K562 (cell line): ENCODE data around the gene CPVL. TPM values are rescaled to one million over a fixed set of nuclear protein-coding genes. Genes with fewer than 3 reads are reported as not detected.

Experiments used
- ATAC-seq: fragments of 200-7000 bp; cut with Tn5 transposase; 3 replicates; pipeline ENCODE4 v1.9.1; 2020; ENCODE audit warnings: moderate library complexity
- BruUV-seq: library from RNA; stranded (reverse); fragments of 400-500 nt; replicated peaks from 2 replicates; lab custom pipeline; 2021; lab: Mats Ljungman, UMichigan
- CTCF ChIA-PET: fragments of 300-600 bp; formaldehyde crosslinking; extraction: SDS; loops from one replicate; lab custom pipeline; 2021; ENCODE audit warnings: low intra/inter-chr PET ratio; lab: Yijun Ruan, JAX
- POLR2A ChIA-PET: fragments of 300-600, 350-650 bp; sonication (Branson Sonifier 250); formaldehyde crosslinking; extraction: SDS; loops from one replicate; lab custom pipeline; 2021; ENCODE audit warnings: antibody characterized with exemption, inconsistent platforms; lab: Yijun Ruan, JAX
- DNase-seq, 4 experiments: peaks; one replicate each; pipeline versions ENCODE4 v3.0.0 to v3.0.0-alpha.2; 2011 to 2018; ENCODE audit warnings: low spot score in 3 of 4, mixed read lengths in 3 of 4; ENCODE audit errors: extremely low read depth in 1 of 4
- FAIRE-seq: peaks from 2 replicates; lab custom pipeline; 2011; peaks lifted over from hg19 to GRCh38; lab: Jason Lieb, UNC
- H2AFZ ChIP-seq: 2 replicates; pipeline ENCODE4 v1.6.0; 2011; ENCODE audit warnings: low read depth, low read length, control low read depth, inconsistent platforms
- H3K27ac ChIP-seq: fragments of 200-600 bp; 3 replicates; pipeline ENCODE4 v1.8.0; 2011; ENCODE audit warnings: low read depth, mild to moderate bottlenecking, control low read depth, inconsistent platforms, low read length, moderate library complexity, mixed read lengths; ENCODE audit errors: extremely low read depth
- H3K27me3 ChIP-seq, 2 experiments: fragments of 300-600 bp in 1 of 2; 2 replicates in 1 of 2; 3 replicates in 1 of 2; pipeline versions ENCODE4 v1.6.0 to v1.8.0; 2011; ENCODE audit warnings: inconsistent platforms in 2 of 2, low read length in 2 of 2, mild to moderate bottlenecking in 1 of 2, mixed read lengths in 1 of 2, moderate library complexity in 1 of 2; ENCODE audit not compliant: control insufficient read depth in 2 of 2, insufficient read depth in 2 of 2
- H3K36me3 ChIP-seq: fragments of 300-600 bp; 3 replicates; pipeline ENCODE4 v1.8.0; 2011; ENCODE audit warnings: mild to moderate bottlenecking, low read length, inconsistent platforms; ENCODE audit not compliant: control insufficient read depth, insufficient read depth
- H3K4me1 ChIP-seq, 2 experiments: fragments of 200-600 bp in 1 of 2; replicated peaks in 1 of 2; 2 replicates in 1 of 2; 3 replicates in 1 of 2; pipeline versions ENCODE4 v1.5.1 to v1.8.0; 2011; ENCODE audit warnings: inconsistent platforms in 2 of 2, low read length in 2 of 2, mild to moderate bottlenecking in 1 of 2, mixed read lengths in 1 of 2, moderate library complexity in 1 of 2; ENCODE audit not compliant: control insufficient read depth in 2 of 2, insufficient read depth in 2 of 2
- H3K4me2 ChIP-seq: 2 replicates; pipeline ENCODE4 v1.6.1; 2011; ENCODE audit warnings: low read length, control low read depth, inconsistent platforms, mixed read lengths; ENCODE audit not compliant: insufficient read depth
- H3K4me3 ChIP-seq: fragments of 200-600 bp; sonication (generic), shearing (Covaris generic); 2 replicates; pipeline ENCODE4 v1.5.1; 2016; ENCODE audit warnings: control low read depth, inconsistent platforms
- H3K79me2 ChIP-seq: fragments of 200-600 bp; 3 replicates; pipeline ENCODE4 v1.8.0; 2011; ENCODE audit warnings: low read length, inconsistent platforms; ENCODE audit not compliant: control insufficient read depth, insufficient read depth
- H3K9ac ChIP-seq, 2 experiments: 2 replicates each; pipeline versions ENCODE4 v1.6.0 to v1.6.1; 2011; ENCODE audit warnings: low read depth in 2 of 2, low read length in 2 of 2, control low read depth in 1 of 2, inconsistent platforms in 1 of 2, mild to moderate bottlenecking in 1 of 2, mixed read lengths in 1 of 2; ENCODE audit not compliant: insufficient read depth in 1 of 2
- H3K9me1 ChIP-seq: one replicate; pipeline ENCODE4 v1.6.0; 2011; ENCODE audit warnings: inconsistent platforms, mild to moderate bottlenecking, low read length, moderate library complexity; ENCODE audit not compliant: control insufficient read depth, insufficient read depth
- H3K9me3 ChIP-seq: replicated peaks from 2 replicates; pipeline ENCODE4 v1.5.1; 2011; ENCODE audit warnings: low read depth, low read length, inconsistent platforms; ENCODE audit not compliant: control insufficient read depth, insufficient read depth
- H4K20me1 ChIP-seq: replicated peaks from 2 replicates; pipeline ENCODE4 v1.6.1; 2011; ENCODE audit warnings: low read length, inconsistent platforms, mixed read lengths; ENCODE audit not compliant: control insufficient read depth, insufficient read depth
- BMI1 ChIP-seq: fragments of 150-350 bp; IDR thresholded peaks from 2 replicates; pipeline ENCODE4 v1.6.1; 2014; ENCODE audit warnings: low read length
- FOXK1 ChIP-seq: sonication (generic); formaldehyde crosslinking; IDR thresholded peaks from 2 replicates; pipeline ENCODE4 v1.8.0; 2022; ENCODE audit warnings: missing genetic modification reagents, mild to moderate bottlenecking, borderline replicate concordance
- FOXM1 ChIP-seq, 2 experiments: fragments of 450-650 bp in 1 of 2; sonication (generic) in 1 of 2; formaldehyde crosslinking in 1 of 2; IDR thresholded peaks; 2 replicates each; pipeline versions ENCODE4 v1.6.1 to v1.9.0; 2017 to 2022; ENCODE audit warnings: low read depth in 2 of 2, mild to moderate bottlenecking in 2 of 2, missing genetic modification reagents in 1 of 2, moderate library complexity in 1 of 2
- FOXP1 ChIP-seq: sonication (generic); formaldehyde crosslinking; IDR thresholded peaks from 2 replicates; pipeline ENCODE4 v1.8.0; 2022; ENCODE audit warnings: mild to moderate bottlenecking, missing genetic modification reagents
- MED1 ChIP-seq: sonication (generic); formaldehyde crosslinking; IDR thresholded peaks from 2 replicates; pipeline ENCODE4 v1.8.1; 2023; ENCODE audit warnings: missing genetic modification reagents, borderline replicate concordance
- PURB ChIP-seq: sonication (generic); formaldehyde crosslinking; IDR thresholded peaks from 2 replicates; pipeline ENCODE4 v1.9.0; 2021; ENCODE audit warnings: low read depth, mild to moderate bottlenecking, missing genetic modification reagents
- ZNF263 ChIP-seq: sonication (generic); formaldehyde crosslinking; IDR thresholded peaks from 2 replicates; pipeline ENCODE4 v1.8.0; 2022; ENCODE audit warnings: mild to moderate bottlenecking, missing genetic modification reagents, borderline replicate concordance
- WGBS: fragments of 100-300 bp; shearing (Covaris generic); methylation state at CpG from one replicate; pipeline ENCODE4 v1.1.6; 2016; ENCODE audit warnings: low coverage, mixed read lengths; ENCODE audit not compliant: insufficient coverage; ENCODE audit errors: missing lambda C conversion rate; 5-methylcytosine and 5-hydroxymethylcytosine counted together
- in situ Hi-C: fragments of 300-500 bp; cut with MboI; formaldehyde crosslinking; loops from 4 replicates; pipeline ENCODE4 v1.15.0; 2018; ENCODE audit warnings: inconsistent platforms, mixed read lengths
- intact Hi-C: fragments of 100-400 bp; cut with micrococcal nuclease; formaldehyde crosslinking; loops from 2 replicates; pipeline ENCODE4 v1.14.2; 2022
- polyA plus RNA-seq, 8 experiments: library from polyadenylated mRNA; depleted of rRNA in 4 of 8; stranded (reverse) in 5 of 8; unstranded in 3 of 8; fragments of >200 nt; fragmentation: Nextera tagmentation in 2 of 8; fragmentation: Illumina TruSeq in 1 of 8; extraction: Ambion mirVana in 2 of 8; extraction: Trizol in 1 of 8; gene quantifications; 2 replicates each; pipeline versions ENCODE4 v1.2.1 to v1.2.3, GENCODE V29; 2011 to 2014; ENCODE audit warnings: inconsistent platforms in 1 of 8, missing spikeins in 1 of 8
- total RNA-seq, 7 experiments: library from RNA; depleted of rRNA in 6 of 7; stranded (reverse); fragments of >200 nt in 6 of 7; fragmentation: Illumina TruSeq in 2 of 7; extraction: Trizol in 2 of 7; gene quantifications; 2 replicates each; pipeline versions ENCODE4 v1.2.1 to v1.2.3, GENCODE V29; 2011 to 2021; ENCODE audit warnings: low replicate concordance in 1 of 7
- TF ChIP-seq, protein P1 (sequence below): fragments of 250-450 bp; sonication (Bioruptor Pico); IDR thresholded peaks from 2 replicates; pipeline ENCODE4 v1.8.0; 2021; ENCODE audit warnings: moderate library complexity, mild to moderate bottlenecking, inconsistent platforms
- TF ChIP-seq, protein P2 (sequence below): fragments of 250-450 bp; sonication (Bioruptor Pico); IDR thresholded peaks from 2 replicates; pipeline ENCODE4 v1.4.0; 2020

Gene CPVL
- total and polyA plus RNA-seq, 9 of the 15 experiments (the other 6 are each of a cell fraction or from before 2014, with no cell fraction given) = 0.89 to 2.4 (median 1.5) TPM

DNA sequence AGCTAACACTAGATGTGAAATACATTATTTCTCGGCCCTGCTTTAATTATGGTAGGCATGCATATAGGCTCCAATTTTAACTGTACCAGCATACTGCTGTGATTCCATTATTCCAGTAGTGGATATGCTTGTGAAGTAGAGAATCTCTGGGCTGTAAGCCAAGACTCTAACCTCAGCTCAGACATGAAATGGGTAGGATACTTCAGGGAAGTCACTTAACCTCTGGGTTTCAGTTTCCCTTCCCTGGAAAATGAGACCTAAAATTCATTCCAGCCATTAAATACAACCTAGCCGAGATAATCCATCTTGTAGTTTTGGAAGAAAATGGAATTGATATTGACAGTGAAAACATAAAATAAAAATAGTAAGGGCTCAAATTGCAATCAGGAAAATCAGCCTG lies 128.6 kb downstream of the CPVL start:
- intact Hi-C loops = no loop called here
- ATAC-seq = no peak
- CTCF ChIA-PET = no interaction called here
- no peaks in the 10 kb centered on the region for H3K36me3 ChIP-seq
- no peaks in the 10 kb centered on the region for H3K79me2 ChIP-seq
- WGBS = 3% methylated on average over 2 of the region's 2 CpGs
- no peaks in the 10 kb centered on the region for H3K4me1 ChIP-seq
- H3K9me3 ChIP-seq = no peaks in the 10 kb centered on the region
- H3K4me3 ChIP-seq = no peak overlapping the region
- no TSS peak for BruUV-seq
- no peaks in the 10 kb centered on the region for H3K9me1 ChIP-seq
- no peaks in the 10 kb centered on the region for H4K20me1 ChIP-seq
- no peak overlapping the region for H3K9ac ChIP-seq
- FAIRE-seq = no peak
- TF ChIP-seq, protein P1, sequence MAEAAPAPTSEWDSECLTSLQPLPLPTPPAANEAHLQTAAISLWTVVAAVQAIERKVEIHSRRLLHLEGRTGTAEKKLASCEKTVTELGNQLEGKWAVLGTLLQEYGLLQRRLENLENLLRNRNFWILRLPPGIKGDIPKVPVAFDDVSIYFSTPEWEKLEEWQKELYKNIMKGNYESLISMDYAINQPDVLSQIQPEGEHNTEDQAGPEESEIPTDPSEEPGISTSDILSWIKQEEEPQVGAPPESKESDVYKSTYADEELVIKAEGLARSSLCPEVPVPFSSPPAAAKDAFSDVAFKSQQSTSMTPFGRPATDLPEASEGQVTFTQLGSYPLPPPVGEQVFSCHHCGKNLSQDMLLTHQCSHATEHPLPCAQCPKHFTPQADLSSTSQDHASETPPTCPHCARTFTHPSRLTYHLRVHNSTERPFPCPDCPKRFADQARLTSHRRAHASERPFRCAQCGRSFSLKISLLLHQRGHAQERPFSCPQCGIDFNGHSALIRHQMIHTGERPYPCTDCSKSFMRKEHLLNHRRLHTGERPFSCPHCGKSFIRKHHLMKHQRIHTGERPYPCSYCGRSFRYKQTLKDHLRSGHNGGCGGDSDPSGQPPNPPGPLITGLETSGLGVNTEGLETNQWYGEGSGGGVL (CRISPR knock-in tag) = no peak
- TF ChIP-seq FOXP1 (CRISPR knock-in tag) = no peak
- TF ChIP-seq FOXM1 (IDR thresholded peaks at IDR 0.05; ENCODE audit: low read depth) = no peak
- no peak for TF ChIP-seq FOXM1 (CRISPR knock-in tag; IDR thresholded peaks at IDR 0.05; ENCODE audit: low read depth)
- TF ChIP-seq MED1 (CRISPR knock-in tag) = no peak
- TF ChIP-seq ZNF263 = no peak
- no peak for TF ChIP-seq BMI1
- TF ChIP-seq PURB (CRISPR knock-in tag) = no peak
- TF ChIP-seq FOXK1 = no peak
- TF ChIP-seq, protein P2, sequence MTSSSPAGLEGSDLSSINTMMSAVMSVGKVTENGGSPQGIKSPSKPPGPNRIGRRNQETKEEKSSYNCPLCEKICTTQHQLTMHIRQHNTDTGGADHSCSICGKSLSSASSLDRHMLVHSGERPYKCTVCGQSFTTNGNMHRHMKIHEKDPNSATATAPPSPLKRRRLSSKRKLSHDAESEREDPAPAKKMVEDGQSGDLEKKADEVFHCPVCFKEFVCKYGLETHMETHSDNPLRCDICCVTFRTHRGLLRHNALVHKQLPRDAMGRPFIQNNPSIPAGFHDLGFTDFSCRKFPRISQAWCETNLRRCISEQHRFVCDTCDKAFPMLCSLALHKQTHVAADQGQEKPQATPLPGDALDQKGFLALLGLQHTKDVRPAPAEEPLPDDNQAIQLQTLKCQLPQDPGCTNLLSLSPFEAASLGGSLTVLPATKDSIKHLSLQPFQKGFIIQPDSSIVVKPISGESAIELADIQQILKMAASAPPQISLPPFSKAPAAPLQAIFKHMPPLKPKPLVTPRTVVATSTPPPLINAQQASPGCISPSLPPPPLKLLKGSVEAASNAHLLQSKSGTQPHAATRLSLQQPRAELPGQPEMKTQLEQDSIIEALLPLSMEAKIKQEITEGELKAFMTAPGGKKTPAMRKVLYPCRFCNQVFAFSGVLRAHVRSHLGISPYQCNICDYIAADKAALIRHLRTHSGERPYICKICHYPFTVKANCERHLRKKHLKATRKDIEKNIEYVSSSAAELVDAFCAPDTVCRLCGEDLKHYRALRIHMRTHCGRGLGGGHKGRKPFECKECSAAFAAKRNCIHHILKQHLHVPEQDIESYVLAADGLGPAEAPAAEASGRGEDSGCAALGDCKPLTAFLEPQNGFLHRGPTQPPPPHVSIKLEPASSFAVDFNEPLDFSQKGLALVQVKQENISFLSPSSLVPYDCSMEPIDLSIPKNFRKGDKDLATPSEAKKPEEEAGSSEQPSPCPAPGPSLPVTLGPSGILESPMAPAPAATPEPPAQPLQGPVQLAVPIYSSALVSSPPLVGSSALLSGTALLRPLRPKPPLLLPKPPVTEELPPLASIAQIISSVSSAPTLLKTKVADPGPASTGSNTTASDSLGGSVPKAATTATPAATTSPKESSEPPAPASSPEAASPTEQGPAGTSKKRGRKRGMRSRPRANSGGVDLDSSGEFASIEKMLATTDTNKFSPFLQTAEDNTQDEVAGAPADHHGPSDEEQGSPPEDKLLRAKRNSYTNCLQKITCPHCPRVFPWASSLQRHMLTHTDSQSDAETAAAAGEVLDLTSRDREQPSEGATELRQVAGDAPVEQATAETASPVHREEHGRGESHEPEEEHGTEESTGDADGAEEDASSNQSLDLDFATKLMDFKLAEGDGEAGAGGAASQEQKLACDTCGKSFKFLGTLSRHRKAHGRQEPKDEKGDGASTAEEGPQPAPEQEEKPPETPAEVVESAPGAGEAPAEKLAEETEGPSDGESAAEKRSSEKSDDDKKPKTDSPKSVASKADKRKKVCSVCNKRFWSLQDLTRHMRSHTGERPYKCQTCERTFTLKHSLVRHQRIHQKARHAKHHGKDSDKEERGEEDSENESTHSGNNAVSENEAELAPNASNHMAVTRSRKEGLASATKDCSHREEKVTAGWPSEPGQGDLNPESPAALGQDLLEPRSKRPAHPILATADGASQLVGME (CRISPR knock-in tag) = no peak
- H2AFZ ChIP-seq = no peak overlapping the region
- POLR2A ChIA-PET = no interaction called here
- no peak overlapping the region for H3K4me2 ChIP-seq
- no peak for DNase-seq
- no peaks in the 10 kb centered on the region for H3K27me3 ChIP-seq
- H3K27ac ChIP-seq = no peak overlapping the region
- in situ Hi-C loops = no loop called here
